Right lobe of liver (tissue), 4 donors: ENCODE data around the gene CCR2.

Source experiments
- CTCF ChIP-seq, 4 donors: fragments of 200-600 bp in 3 of 4; fragments of 450-650 bp in 1 of 4; IDR thresholded peaks; one replicate each; pipeline versions ENCODE4 v1.5.1 to v1.8.0; 2016 to 2022; ENCODE audit warnings: antibody characterized with exemption in 4 of 4, mild to moderate bottlenecking in 2 of 4
- POLR2A ChIP-seq: fragments of 450-650 bp; IDR thresholded peaks from one replicate; pipeline ENCODE4 v1.6.1; 2017; ENCODE audit warnings: antibody characterized with exemption, mild to moderate bottlenecking
- donor health status: DM: no; HTN: no; CAD: no.
- donor health status: DM: no; HTN: no; CAD: no.
- donor health status: DM: no; HTN: yes; CAD: no.

- TF ChIP-seq CTCF (IDR thresholded peaks at IDR 0.05): no peak
- no peak for TF ChIP-seq POLR2A
These were observed 1.1 kb downstream of the CCR2 start for GRCh38 chr3:46354984-46355383.
